ENCODE data around the gene CDH19.

GRCh38 chr18:66548747-66549146, 55.1 kb downstream of the CDH19 start:
- no peak for TF ChIP-seq POLR2A (IDR thresholded peaks at IDR 0.05)
- TF ChIP-seq, protein P1, sequence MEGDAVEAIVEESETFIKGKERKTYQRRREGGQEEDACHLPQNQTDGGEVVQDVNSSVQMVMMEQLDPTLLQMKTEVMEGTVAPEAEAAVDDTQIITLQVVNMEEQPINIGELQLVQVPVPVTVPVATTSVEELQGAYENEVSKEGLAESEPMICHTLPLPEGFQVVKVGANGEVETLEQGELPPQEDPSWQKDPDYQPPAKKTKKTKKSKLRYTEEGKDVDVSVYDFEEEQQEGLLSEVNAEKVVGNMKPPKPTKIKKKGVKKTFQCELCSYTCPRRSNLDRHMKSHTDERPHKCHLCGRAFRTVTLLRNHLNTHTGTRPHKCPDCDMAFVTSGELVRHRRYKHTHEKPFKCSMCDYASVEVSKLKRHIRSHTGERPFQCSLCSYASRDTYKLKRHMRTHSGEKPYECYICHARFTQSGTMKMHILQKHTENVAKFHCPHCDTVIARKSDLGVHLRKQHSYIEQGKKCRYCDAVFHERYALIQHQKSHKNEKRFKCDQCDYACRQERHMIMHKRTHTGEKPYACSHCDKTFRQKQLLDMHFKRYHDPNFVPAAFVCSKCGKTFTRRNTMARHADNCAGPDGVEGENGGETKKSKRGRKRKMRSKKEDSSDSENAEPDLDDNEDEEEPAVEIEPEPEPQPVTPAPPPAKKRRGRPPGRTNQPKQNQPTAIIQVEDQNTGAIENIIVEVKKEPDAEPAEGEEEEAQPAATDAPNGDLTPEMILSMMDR (IDR thresholded peaks at IDR 0.05): peak in 3 of 7 experiments; percentile 18 to 33 (median 29)
